ENCODE data around the gene SLC9A9.
"Not testable (repeated sequence)": the region's sequence is repeated elsewhere in the genome, so short reads cannot be mapped to it uniquely, and the experiment has no call there.

Gene SLC9A9

DNA sequence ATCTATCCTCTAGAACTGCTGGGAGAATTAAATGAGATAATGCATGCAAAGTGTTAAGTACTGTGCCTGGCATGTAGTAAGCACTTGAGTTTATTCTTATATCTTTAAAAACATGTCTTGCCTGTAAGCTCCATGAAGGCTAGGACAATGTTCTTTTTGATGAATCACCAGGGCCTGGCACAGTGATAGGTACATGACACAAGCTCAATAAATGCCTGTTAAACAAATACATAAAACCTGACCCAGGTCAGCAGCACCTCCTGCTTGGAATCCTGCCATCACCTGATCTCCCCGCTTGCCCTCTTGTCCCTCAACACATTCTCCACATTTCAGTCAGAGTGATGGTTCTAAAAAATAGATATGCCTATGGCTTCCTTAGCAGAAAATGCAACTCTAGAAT is 541.9 kb downstream of the SLC9A9 start:
- no peak for DNase-seq

DNA sequence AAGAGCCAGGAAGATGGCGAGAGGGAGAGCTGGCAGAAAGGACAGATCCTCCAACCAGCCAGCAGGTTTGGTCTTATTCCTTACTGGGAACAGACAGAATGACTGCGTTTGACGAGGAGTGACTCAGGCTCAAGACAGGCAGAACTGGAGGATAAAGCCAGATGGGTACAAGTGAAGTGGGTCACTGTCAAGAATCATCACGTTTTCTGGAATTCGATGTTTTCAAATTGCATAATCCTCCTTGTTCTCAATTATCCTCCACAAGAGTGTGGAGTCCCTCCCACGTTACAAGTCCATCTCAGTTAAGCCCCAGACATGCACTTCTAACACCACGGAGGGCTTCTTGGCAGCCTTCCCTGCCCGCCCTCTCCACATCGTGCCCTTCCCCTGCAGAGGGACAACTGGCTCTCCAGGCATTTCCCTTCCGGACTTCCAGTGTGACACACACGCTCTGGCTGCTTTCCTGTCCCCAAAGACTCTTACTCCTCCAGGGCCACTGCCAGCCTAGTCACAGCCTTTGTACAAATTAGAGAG is 545.6 kb downstream of the SLC9A9 start:
- DNase-seq, result no peak

DNA sequence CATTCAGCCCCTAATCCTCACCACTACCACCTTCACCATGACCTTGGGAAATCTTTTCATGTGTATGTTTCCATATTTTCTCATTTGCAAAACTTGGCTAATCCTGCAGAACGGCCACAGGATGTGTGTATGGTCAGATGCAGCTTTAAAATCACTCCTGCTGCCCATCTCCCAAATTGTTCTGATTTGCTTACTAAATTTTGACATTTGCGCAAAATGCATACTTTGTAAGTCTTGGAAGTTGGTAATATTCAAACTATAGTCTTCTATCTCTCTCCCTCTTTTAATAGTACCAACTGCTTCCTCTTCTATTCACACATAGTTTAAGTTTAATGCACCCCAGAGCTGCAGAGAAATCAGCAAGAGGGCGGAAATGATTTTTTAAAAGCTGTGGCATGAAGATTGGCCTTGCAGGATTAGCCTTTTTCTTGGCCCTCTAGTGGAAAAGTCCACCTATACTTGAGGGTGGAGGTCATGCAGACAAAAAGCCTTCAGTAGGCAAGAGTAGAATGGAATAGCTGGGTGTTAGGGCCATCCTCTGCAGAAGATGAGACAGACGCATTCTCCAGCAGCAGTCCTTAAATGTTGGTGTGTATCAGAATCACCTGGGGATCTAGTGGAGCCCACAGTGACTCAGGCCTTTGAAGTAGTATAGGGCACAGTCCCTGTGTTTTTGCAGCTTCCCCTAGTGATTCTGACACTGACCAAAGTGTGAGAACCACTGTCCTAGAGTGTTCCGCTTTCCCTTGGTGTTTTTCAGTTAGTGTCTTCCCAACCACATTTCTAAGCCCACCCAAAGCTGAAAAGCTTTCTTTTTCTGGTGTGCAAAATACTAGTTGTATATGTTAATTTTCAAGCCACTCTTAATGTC is 547.0 kb downstream of the SLC9A9 start:
- no peak for DNase-seq

GRCh38 chr3:143298886-143299535 is 549.3 kb downstream of the SLC9A9 start:
- DNase-seq, result no peak

DNA sequence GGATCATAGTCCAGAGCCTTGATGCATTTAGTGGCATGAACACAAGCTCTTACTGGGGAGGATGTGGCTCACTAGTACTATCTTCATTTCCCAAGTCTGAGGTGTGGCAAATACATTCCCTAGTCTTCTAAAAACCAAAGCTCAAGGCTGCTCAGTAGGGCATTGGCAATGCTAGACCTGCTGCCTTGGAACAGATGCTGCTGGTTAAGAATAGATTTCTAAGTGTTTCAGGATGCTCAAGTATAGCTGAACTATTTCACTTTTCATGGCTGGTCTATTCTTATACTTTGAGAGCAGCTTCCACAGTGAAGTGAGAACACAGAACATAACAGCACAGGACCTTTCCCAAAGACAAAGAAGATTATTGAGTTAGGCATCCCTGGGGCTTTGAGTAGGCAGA is 549.9 kb downstream of the SLC9A9 start:
- no peak for DNase-seq

DNA sequence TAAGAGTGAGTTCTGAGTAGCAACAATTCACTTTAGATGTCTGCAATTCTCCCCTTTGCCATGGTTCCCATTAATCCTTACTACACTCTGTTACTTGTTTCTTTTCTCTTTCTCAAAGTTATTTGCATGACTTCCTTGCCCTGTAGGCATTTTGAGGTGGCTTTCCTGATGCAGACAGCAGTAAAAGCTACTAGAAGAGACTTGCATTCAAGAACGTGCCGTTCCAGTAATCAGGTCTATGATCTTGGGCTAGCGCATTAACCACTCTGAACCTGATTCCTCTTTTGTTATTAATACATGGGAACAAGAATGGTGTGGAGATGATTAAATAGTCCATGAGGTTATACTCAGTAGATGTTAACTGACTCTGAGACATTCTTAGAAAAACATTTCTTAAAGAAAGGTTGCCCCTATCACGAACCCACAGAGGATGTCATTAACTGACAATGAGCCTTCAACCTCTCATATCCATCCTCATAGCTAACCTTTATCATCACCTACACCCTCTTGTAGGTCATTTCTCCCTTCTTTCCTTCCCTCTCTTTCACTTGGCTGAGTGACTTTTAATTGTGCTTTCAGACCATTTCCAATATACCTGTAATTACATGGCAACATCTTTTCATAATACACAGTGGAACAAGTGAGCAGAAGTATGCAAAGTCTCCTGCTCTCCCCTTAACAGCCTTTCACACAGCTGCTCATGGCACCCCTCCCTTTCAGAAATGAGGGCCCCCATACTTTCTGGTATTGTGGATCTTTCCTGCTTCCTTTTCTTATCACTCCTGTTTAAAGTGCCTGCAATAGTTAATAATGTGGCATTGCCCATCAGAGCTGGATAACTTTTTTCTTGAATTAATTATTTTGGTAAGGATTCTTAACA is 552.8 kb downstream of the SLC9A9 start:
- DNase-seq, result no peak

DNA sequence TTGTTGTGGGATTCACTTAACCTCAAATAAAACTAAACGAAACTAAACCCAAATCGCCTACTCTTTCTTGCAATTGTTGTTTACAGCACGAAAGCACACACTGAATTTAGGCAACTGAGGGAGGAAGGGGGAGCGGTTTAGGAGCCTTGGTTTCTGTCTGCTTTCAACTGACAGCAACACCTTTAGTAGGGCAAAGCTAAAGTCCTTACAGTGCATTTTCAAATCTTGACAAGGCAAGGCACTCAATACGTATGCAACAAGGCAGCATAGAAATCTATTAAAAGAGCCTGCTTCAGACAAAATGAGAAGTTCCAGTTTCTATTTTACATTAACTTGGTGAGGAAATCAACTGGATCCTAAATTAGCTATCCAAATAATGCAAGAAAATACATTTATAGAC is 554.1 kb downstream of the SLC9A9 start:
- DNase-seq, result no peak

- DNase-seq, result no peak
Observed at GRCh38 chr3:143291836-143292447, 556.3 kb downstream of the SLC9A9 start.

- DNase-seq, result no peak
Observed at GRCh38 chr3:143288944-143289343, 559.3 kb downstream of the SLC9A9 start.

DNA sequence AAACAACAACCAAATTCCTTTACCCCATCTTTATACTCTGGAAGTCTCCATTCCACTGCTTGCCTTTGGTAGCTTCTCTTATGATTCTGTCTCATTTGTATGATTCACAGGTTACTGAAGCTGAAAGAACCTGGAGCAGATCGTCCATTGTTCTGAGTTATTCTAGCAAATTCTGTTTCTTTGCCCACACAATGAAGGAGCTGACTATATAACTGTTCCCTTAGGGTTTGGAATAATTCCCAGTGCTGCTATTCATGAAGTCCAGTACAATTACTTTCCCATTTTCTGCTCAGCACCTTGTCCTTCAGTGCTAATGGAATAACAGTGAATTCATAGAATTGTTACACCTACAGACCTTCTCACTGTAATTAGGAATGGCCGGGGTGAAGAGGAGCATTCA is 560.9 kb downstream of the SLC9A9 start:
- DNase-seq, result no peak

DNA sequence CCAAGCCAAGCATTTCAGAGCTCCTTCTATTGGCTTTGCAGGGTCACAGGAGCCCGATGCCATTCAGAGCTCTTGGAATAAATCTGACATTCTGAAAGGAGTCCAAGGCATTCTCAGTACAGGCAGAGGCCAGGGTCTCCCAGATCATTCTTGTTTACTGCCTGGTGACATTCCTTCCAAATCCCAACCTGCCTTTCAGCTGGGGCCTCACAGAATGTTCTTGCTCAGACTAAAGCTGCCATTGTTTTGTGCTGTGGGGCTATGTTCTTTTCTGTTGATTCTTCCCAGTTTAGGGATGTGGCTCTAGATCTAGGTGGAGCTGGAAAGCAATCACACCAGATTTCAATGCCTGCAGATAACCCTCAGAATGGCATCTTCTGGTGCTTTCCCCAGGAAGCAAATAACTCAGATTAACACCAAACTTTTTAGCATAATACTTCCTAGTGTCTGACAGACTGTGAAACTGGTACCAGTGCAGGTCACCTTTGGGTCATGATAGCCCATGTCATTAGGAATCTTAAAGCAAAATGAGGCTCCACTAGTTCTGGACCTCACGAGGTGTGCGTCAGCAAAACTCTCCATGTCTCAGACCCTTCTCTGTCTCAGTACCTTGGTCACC is 561.8 kb downstream of the SLC9A9 start:
- no peak for DNase-seq

GRCh38 chr3:143283432-143284128 is 564.7 kb downstream of the SLC9A9 start:
- no peak for DNase-seq

DNA sequence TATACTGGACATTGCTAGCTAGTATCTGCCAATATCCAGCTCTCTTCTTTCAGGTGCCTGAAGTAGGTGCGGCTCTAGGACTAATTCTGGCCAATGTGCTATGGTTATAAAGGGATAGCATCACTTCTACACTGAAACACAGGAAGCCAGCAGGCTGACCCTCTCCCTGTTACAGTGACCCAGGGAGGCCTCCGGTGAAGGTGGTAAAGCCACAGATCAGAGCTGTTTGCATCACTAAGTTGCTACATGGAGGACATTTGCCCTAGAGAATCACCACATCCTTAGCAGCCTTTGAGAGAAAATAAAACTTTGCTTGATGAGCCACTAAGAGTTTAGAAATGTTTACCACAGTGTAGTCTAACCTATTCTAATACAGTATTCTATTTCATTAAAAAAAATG is 567.3 kb downstream of the SLC9A9 start:
- DNase-seq, result no peak

DNA sequence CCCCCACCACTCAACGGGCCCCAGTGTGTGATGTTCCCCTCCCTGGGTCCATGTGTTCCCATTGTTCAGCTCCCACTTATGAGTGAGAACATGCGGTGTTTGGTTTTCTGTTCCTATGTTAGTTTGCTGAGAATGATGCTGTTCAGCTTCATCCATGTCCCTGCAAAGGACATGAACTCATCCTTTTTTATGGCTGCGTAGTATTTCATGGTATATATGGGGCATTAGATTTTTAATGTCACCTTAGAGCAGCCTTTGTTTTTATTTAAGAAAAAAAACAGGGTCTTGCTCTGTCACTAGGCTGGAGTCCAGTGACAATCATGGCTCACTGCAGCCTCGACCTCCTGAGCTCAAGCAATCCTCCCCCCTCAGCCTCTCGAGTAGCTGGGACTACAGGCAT is 568.7 kb downstream of the SLC9A9 start:
- not testable (repeated sequence) for DNase-seq

DNA sequence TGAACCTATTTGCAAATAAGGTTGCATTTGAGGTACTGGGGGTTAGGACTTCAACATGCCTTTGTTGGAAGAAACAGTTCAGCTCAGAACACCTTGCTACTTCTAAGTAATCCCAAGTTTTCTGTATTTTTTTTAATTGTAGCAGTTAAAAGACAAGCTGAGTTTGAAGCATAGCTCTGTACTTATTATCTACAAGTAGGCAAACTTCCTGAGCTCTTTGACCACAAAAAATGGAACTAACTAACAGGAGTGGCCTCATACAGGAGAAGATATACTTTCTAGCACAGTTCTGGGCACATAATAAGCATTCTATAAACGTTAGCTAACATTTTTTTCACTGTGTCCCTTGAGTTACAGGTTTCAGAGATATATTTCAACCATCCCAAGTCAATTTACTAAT is 569.5 kb downstream of the SLC9A9 start:
- DNase-seq, result no peak

GRCh38 chr3:143277531-143277930 is 570.7 kb downstream of the SLC9A9 start:
- no peak for DNase-seq

DNA sequence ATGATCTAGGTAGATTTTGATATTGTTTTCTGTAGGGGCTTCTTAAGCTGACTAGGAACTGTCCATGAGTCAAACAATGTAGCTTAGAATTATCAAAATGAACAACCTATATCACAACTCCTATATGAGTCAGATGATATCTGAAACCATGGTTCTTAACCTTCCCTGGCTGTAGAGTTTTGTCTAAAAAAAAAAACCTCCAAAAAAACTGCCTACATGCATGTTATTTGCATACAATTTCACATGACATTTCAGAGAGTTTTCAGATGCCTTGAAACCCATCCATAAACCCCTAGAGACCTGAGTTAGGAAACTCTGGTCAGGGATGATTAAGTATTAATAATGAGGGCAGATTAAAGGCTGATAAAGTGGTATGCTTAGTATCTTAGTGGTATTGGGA is 571.7 kb downstream of the SLC9A9 start:
- no peak for DNase-seq

DNA sequence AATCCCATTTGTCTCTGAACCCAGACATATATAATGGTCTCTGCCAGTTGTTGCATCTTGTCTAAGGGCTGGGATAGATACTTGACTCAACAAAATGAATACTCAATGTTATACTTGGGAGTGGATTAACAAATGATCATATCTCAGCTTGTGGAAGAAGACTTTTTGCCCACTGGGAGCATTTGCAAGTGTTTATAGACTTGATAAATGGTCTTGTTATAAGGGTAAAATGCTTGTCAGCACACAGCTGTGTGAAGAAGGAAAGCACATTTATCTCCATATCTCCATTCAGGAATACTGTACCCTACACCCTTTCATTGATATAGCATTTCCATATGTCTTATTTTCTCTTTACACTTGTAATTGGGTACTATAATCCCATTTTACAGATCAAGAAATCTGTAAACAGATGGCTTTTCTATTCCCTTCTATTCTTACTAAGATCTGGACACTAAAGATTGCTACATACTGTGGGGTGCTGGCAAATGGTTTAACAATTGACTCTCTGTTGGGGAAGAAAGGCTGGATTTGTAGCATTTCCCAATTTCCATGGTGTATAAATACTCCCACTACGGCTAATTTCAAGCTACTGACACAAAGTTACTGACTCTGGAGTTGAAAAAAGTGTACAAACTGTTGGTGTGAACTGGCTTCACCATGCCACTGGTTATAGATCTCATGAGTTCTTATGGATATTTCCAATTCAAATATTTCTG is 574.1 kb downstream of the SLC9A9 start:
- no peak for DNase-seq

- DNase-seq, result no peak
Observed at GRCh38 chr3:143271136-143271535, 577.1 kb downstream of the SLC9A9 start.

GRCh38 chr3:143269741-143270140 is 578.5 kb downstream of the SLC9A9 start:
- DNase-seq, result no peak

DNA sequence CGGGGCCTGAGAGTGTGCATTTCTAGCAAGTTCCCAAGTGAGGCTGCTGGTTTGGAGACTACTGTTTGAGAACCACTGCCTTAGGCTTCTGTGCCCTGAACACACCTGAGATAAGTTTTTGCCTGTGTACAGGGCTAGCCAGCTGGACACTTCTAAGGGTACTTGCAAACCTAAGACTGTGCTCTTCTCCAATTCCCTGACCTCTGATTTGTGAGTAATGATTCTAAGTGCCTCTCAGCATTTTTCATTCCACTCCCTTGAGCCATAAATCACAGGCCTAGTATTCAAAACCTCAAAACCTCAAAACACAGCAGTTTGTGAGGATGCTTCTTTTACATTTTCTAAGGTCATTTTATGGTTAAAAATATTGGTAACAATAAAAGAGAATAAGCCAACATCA is 580.3 kb downstream of the SLC9A9 start:
- no peak for DNase-seq

Measured in stimulated activated CD4-positive, alpha-beta T cell treated with anti-CD3 and anti-CD28 coated beads, Interleukin-12 subunit alpha, Interleukin-12 subunit beta, amount 100 ng/mL, for 4 hours (primary cell).